Testis (tissue), 3 donors: Measurements from ENCODE around the gene CACNG4. TPM values are rescaled to one million over a fixed set of nuclear protein-coding genes. Genes with fewer than 3 reads are reported as not detected.

Experiments used
- DNase-seq: peaks from one replicate; pipeline ENCODE4 v3.0.0-alpha.2; 2019
- H3K27ac ChIP-seq, 2 donors: fragments of 200-600 bp; sonication (generic); one replicate each; pipeline ENCODE4 v1.5.1; 2019
- H3K27me3 ChIP-seq: fragments of 200-600 bp; sonication (generic); one replicate; pipeline ENCODE4 v1.5.1; 2019
- H3K36me3 ChIP-seq: fragments of 200-600 bp; sonication (generic); one replicate; pipeline ENCODE4 v1.5.1; 2017; ENCODE audit warnings: low read depth; ENCODE audit errors: missing control alignments
- H3K4me1 ChIP-seq: fragments of 200-600 bp; sonication (generic); one replicate; pipeline ENCODE4 v1.5.1; 2019
- H3K4me3 ChIP-seq, 2 donors: fragments of 200-600 bp; sonication (generic); one replicate each; pipeline ENCODE4 v1.5.1; 2017 to 2019
- H3K9me3 ChIP-seq: fragments of 200-600 bp; sonication (generic); one replicate; pipeline ENCODE4 v1.5.1; 2017
- CTCF ChIP-seq, 3 experiments: fragments of 450-650 bp in 2 of 3; fragments of 200-600 bp in 1 of 3; sonication (generic) in 1 of 3; IDR thresholded peaks; one replicate each; pipeline ENCODE4 v1.5.1; 2016 to 2019; ENCODE audit warnings: antibody characterized with exemption in 3 of 3, mild to moderate bottlenecking in 2 of 3, moderate library complexity in 1 of 3
- POLR2A ChIP-seq: fragments of 450-650 bp; IDR thresholded peaks from one replicate; pipeline ENCODE4 v1.6.1; 2017; ENCODE audit warnings: antibody characterized with exemption, mild to moderate bottlenecking, moderate library complexity
- WGBS, 2 donors: methylation state at CpG; one replicate each; pipeline ENCODE4 v1.1.5; 2018; 5-methylcytosine and 5-hydroxymethylcytosine counted together
- intact Hi-C: fragments of 100-400 bp; cut with DNase I; formaldehyde crosslinking; loops from one replicate; pipeline ENCODE4 v1.15.1; 2023; ENCODE audit warnings: low total_unique reads
- polyA plus RNA-seq: library from polyadenylated mRNA; stranded (reverse); fragments of 350-450 nt; fragmentation: Illumina TruSeq; extraction: RNeasy Lipid Tissue Mini Kit (QIAGEN cat#74804); gene quantifications from one replicate; pipeline ENCODE4 v1.2.3, GENCODE V29; 2014; ENCODE audit warnings: low read depth, low replicate concordance; ENCODE audit not compliant: insufficient read depth
- total RNA-seq, 2 donors: library from RNA; depleted of rRNA; stranded (reverse); fragments of >200 nt; gene quantifications; one replicate each; pipeline ENCODE4 v1.2.3, GENCODE V29; 2016

CACNG4 gene
- total and polyA plus RNA-seq, 3 donors from 2014 or later: 0.16 to 0.81 (median 0.46) TPM

DNA sequence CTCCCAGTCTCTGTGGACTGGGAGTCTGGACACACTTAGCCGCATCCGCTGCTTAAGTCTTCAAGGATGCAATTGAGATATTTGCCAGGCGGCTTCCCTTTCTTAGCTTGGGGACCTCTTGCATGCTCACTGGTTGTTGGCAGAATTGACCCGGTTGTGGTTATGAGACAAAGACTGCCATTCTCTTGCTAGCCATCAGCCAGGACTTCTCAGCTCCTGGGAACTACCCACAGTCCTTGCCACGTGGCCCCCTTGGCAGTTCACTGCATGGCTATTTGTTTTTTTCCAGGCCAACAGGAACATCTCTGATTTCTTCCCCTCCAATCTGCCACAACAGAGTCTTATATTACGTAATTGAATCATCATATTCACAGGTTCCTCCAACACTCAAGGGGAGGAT is 25.5 kb downstream of the CACNG4 start:
- intact Hi-C loops: no loop called here
- TF ChIP-seq CTCF (IDR thresholded peaks at IDR 0.05): no peak
- TF ChIP-seq POLR2A: no peak
- H3K27ac ChIP-seq: no peak overlapping the region
- H3K4me3 ChIP-seq: no peak overlapping the region
- H3K9me3 ChIP-seq: no peaks in the 10 kb centered on the region
- no peak for DNase-seq
- WGBS, 2 donors: 87 to 96% methylated on average over 6 of the region's 6 CpGs
- H3K4me1 ChIP-seq: no peaks in the 10 kb centered on the region
- no peaks in the 10 kb centered on the region for H3K27me3 ChIP-seq
- no peaks in the 10 kb centered on the region for H3K36me3 ChIP-seq

- Histone ChIP-seq H3K4me3 (no peak overlapping the region), H3K4me1 (no peaks in the 10 kb centered on the region), H3K36me3 (no peaks in the 10 kb centered on the region), H3K27ac (no peak overlapping the region), H3K27me3 (no peaks in the 10 kb centered on the region), H3K9me3 (no peaks in the 10 kb centered on the region)
- TF ChIP-seq CTCF (IDR thresholded peaks at IDR 0.05) (no peak), POLR2A (no peak)
- intact Hi-C loops: no loop called here
- DNase-seq: no peak
- WGBS, 2 donors: 90 to 93% methylated on average over 7 to 12 of the region's 12 CpGs
Observed at GRCh38 chr17:66992911-66993442, 28.5 kb downstream of the CACNG4 start.

DNA sequence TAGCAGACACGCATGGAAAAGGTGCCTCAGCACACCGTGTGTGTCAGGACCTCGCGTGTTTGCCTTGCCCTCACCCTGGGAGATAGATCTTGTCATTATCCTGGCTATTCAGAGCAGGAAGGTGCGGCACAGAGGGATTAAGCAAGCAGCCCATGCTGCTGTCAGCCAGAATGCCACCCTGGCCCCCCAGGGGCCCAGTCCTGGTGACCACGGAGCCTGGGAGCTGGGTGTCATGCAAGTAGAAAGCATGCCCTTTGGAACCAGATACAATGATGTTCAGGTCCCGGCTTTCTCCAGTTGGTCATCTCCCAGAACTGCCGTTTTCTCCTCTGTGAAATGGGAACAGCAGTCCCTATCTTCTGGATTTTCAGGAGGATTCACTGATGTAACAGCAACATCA is 29.9 kb downstream of the CACNG4 start:
- TF ChIP-seq POLR2A: no peak
- TF ChIP-seq CTCF (IDR thresholded peaks at IDR 0.05): no peak
- intact Hi-C loops: no loop called here
- Histone ChIP-seq H3K9me3 (no peaks in the 10 kb centered on the region), H3K27me3 (no peaks in the 10 kb centered on the region), H3K4me1 (no peaks in the 10 kb centered on the region), H3K27ac (no peak overlapping the region), H3K36me3 (no peaks in the 10 kb centered on the region), H3K4me3 (no peak overlapping the region)
- no peak for DNase-seq
- WGBS, 2 donors: 93 to 95% methylated on average over 8 of the region's 8 CpGs

- H3K9me3 ChIP-seq: no peaks in the 10 kb centered on the region
- no peak for DNase-seq
- H3K4me1 ChIP-seq: no peaks in the 10 kb centered on the region
- H3K27me3 ChIP-seq: no peaks in the 10 kb centered on the region
- H3K36me3 ChIP-seq: no peaks in the 10 kb centered on the region
- intact Hi-C loops: no loop called here
- H3K27ac ChIP-seq: no peak overlapping the region
- WGBS, 2 donors: 85 to 95% methylated on average over 8 to 12 of the region's 12 CpGs
- TF ChIP-seq POLR2A: no peak
- TF ChIP-seq CTCF (IDR thresholded peaks at IDR 0.05): no peak
- no peak overlapping the region for H3K4me3 ChIP-seq
Observed at GRCh38 chr17:66994930-66995535, 30.5 kb downstream of the CACNG4 start.

GRCh38 chr17:66995944-66996343 is 31.4 kb downstream of the CACNG4 start:
- intact Hi-C loops: no loop called here
- Histone ChIP-seq H3K4me3 (no peak overlapping the region), H3K27ac (no peak overlapping the region), H3K27me3 (no peaks in the 10 kb centered on the region), H3K9me3 (no peaks in the 10 kb centered on the region), H3K36me3 (no peaks in the 10 kb centered on the region), H3K4me1 (no peaks in the 10 kb centered on the region)
- WGBS, 2 donors: 94 to 98% methylated on average over 7 of the region's 7 CpGs
- no peak for TF ChIP-seq CTCF (IDR thresholded peaks at IDR 0.05)
- TF ChIP-seq POLR2A: no peak
- no peak for DNase-seq
